Mesenteric fat pad (tissue), 1 donor: ENCODE measurements around the gene SH3TC1. TPM values are rescaled to one million over a fixed set of nuclear protein-coding genes. Genes with fewer than 3 reads are reported as not detected.

Source experiments
- DNase-seq: peaks from one replicate; pipeline ENCODE4 v3.0.0-alpha.2; 2020; ENCODE audit warnings: low spot score
- total RNA-seq: library from RNA; stranded (reverse); fragmentation: NEBNext Ultra II Directional; extraction: Animal tissue kit (Norgen Biotek cat#: 25700); gene quantifications from one replicate; pipeline ENCODE4 v1.2.1, GENCODE V29; 2021
- donor health status: DM: yes; HTN: yes; CAD: no.

SH3TC1 gene
- total RNA-seq, 1 donor from 2014 or later, result 64.9 TPM

DNA sequence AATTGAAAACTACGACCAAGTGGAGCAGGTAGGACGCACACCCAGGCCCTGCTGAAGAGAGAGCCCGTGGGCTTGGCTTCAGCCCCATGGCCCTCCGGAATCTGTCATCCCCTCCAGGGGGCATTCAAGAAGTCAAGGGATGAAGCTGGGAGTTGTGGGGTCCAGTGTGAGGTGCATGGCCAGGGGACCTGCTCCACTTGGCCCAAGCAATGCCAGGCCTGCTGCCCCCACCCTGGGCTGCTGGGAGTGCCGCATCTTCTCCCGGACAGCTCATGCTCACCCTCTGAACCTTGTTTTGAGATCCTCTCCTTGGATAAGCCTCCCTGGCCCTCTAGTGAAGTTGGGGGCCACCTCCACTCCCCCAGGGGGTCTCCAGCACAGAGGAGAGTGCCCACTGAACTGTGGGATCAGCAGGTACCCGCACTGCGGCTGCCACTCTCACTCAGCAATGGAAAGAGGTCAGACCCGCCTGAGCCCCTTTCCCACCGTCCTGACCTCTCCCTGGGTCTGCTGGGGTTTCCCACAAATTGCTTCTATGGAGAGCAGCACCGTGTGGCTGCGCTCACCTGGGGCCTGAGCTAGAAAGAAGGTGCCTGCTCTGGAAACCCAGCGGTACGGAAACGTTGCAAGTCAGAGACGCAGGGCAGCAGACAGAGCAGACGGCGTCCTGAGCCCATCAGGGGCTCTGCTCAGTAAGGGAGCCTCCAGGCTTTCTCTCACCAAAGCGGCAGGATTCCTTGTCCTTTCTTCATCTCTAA is 35.5 kb upstream of the SH3TC1 start:
- DNase-seq, result no peak

DNA sequence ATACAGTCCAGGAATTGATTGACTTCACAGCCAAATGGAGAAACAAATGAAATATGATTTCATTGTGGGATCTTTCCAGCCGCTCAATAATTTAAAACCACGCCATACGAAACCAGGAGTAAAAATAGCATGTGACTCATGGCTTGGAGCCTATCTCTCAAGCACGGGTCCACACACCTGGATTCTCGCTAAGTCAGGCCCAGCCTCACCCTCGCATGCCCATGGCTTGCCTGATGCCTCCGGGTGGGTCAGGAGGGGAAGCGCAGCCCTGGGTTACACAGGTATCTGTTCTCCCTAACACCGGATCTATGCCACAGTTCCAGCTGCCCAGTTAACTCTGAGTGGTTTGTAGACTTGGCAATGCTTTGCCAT is 34.9 kb upstream of the SH3TC1 start:
- DNase-seq, result no peak

- DNase-seq, result no peak
Measured at GRCh38 chr4:8164687-8165086, 34.4 kb upstream of the SH3TC1 start.

DNA sequence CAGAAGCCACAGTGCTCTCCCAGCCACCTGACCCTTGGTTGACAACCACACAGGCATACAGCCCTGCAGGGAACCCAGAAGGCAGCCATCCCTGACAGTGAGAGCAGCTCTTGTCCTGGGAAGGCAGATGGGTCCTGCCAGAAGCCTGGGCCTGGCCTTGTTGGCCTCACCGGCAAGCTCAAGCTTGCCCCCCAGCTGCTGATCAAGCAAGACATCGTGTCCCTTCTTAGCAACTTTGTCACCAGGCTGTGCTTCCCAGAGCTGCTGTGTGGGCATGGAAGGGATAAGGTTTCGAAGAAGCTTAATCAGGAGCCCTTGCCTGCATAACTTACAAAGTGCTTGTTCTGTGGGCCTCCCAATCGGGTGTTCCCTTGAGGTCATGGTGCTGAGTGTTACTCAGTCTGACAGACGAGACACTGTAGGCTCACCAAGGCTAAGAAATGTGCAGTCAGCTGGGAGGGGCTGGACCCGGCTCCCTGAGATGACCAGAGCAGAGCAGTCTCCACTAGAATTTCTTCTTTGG is 33.7 kb upstream of the SH3TC1 start:
- no peak for DNase-seq

DNA sequence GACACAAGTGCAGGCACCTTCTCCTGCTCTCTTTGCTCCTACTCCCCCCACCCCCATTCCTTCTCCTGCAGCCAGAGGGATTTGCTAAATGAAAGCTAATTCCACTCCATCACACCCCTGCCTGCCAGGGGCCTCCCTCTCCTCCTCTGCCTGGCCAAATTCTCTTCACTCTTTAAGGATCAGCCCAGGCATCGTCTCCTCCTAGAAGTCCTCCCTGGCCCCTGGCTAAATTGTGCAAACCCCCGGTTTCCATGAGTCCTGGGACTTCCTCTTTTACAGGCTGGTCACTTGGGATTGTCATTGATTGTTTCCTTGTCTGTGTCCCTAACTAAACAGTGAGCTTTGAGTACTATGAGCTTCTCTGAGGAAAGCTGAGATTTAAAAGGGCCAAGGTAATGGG is 31.8 kb upstream of the SH3TC1 start:
- no peak for DNase-seq

- DNase-seq, result no peak
Measured at GRCh38 chr4:8167815-8168214, 31.3 kb upstream of the SH3TC1 start.

GRCh38 chr4:8168232-8168631 is 30.9 kb upstream of the SH3TC1 start:
- DNase-seq, result no peak

DNA sequence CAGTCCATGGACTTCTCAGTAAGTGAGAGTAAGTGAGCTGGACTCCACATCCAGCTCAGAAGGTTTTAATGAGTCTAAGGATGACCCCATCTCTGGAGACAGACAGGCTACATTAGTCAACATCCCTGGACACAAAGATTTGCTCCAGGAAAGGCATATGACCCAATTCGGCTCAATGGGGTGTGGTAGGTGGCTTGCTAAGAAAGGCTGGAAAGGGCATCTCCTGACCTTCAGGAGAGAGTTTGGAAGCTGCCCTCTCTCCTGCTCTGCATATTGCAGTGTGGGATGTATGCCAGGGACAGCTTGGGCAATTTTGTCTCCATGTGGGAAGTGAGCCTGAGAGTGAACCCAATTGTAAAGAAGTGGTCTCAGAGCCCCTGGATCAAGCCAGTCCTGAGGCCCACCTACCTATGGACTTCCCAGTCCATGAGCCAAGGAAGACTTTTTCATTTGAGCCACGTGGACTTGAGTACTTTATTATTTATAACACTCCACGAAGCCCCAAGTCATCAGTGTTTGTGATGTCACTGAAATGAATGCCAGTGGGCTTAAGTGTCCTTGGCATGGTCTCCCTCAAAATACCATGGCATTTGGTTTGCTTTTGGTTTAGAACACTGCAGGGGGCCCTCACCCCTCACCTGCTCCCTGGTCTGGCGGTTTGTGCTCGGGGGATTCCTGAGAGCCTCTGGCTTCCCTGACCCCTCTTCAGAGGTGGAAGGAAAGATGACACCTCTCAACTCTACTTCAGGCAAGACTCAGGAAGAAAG is 30.1 kb upstream of the SH3TC1 start:
- no peak for DNase-seq

GRCh38 chr4:8169763-8170162 is 29.3 kb upstream of the SH3TC1 start:
- no peak for DNase-seq

GRCh38 chr4:8170341-8170740 is 28.7 kb upstream of the SH3TC1 start:
- no peak for DNase-seq

DNA sequence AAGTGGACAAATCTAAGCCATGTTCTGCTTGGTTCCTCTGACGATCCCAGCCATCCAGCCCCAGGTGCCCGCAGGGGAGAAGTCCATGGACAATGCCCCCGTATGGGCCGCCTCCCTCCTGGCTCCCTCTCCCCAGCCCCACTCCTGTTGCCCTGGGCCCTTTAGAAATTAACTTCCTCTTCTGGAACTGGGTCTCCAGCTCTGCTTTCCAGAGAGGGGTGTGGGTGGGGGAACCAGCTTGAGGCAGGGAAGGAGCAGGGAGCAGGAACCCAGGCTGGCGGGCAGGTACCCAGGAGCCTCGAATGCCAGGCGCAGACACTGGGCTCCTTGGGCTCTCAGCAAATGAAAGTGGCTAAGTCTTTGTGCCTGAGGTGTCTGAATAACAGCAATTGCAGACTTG is 27.8 kb upstream of the SH3TC1 start:
- DNase-seq, result no peak

GRCh38 chr4:8171984-8172924 is 26.8 kb upstream of the SH3TC1 start:
- no peak for DNase-seq

- no peak for DNase-seq
Measured at GRCh38 chr4:8173492-8174242, 25.4 kb upstream of the SH3TC1 start.

DNA sequence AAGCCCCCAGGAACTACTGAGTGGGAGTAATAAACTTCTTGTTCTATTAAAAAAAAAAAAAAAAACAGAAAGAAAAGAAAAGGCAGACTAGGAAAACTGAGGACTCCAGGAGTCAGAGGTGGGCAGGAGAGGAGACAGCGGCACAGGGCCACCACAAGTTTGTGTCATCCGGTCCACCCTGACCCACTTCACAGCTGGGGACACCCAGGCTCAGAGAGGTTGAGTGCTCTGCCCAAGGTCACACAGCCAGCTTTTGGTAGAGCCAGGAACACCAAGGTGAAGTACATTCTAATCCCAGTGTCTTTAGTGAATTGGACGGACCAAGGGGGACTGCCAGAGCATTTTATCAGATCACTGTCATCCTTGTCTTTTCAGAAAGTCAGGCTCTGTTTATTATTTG is 24.1 kb upstream of the SH3TC1 start:
- no peak for DNase-seq

DNA sequence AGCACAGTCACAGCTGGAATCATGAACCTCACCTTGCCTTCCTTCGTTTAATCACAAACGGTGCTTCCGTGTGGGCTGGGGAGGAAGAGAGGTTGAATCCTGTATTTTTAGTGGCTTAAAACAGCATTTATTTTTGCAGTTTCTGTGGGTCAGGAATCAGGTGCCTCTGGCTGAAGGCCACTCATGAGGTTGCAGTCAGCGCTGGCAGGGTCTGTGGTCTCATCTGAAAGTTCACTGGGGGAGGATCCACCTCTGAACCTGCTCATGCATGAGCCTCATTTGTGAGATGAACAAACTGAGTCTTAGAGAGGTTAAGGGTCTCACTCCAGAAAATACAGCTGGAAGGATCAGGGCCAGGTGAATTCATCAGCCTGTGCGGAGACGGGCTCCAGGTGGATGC is 23.4 kb upstream of the SH3TC1 start:
- DNase-seq, result no peak

GRCh38 chr4:8176547-8177399 is 22.3 kb upstream of the SH3TC1 start:
- no peak for DNase-seq

DNA sequence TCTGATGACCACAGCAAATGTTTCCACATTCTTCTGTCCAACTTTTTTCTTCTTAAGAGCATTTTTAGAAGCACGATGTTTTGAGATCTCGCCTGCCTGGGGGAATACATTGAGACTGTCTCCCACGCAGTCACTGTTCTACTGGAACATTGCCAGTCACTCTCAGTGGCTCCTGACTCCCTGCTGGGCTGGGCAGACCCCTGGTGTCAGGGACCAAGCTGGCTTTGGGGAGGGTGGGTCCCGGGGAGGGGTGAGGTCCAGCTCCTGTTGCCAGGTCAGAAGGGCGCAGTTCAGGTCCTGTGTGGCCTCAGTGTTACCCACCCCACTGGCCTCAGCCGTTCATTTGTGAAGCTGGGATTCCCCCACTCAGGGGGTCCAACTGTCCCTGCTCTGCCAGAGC is 21.5 kb upstream of the SH3TC1 start:
- no peak for DNase-seq

DNA sequence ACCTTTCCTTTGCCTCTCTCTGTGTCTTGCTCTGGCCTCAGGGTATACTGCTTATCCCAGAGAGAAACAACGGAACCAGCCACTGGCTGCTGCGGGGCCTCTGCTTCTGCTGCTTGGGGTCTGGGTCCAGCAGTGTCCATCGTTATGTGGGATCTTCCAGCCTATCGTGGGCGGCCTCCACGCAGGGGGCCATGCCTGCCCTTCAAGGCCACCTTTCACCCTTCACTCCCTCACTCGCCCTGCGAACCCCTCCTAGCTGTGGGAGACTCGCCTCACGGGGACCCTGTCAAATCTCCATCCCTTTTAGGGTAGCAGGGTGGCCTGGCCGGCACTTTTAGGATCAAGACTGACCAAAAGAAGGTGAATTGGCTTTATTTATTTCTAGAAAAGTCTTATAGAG is 21.1 kb upstream of the SH3TC1 start:
- no peak for DNase-seq

DNA sequence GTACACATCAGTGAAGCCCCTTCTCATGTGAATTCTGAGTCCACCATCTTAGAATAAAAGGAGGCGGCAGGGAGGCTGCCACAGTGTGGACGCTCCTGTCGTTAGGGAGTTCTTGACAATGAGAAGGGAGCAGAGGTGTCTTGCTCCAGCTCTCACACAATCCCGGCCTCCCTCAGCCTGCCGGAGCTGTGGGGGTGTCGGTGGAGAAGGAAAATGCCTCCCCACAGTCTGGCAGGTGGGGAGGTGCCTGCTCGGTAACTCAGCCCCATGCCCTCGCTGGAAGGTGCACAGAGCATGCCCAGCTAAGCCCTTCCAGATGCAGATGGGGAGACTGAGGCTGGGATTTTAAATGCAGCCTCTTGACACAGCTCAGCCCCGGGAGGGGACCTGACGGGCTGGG is 20.0 kb upstream of the SH3TC1 start:
- DNase-seq, result no peak

DNA sequence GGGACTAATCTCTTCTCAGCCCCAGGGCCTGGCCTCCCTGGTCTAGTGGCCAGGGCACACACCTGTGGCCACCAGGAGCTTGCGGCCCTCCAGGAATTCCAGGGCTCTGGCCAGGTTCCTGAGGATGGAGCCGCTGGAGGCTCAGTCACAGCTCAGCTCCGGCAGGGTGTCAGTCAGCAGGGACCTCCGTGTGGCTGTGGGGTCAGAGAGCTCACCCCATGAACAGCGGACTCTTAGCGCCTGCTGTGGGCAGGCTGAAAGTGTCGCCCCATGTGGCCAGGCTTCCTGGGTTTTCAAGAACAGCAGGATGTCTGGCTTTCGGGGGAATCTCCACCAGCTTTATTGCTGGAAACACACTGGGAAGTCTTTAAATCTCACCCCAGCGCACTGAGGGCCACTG is 19.3 kb upstream of the SH3TC1 start:
- no peak for DNase-seq
